H9 (cell line): ENCODE data around the gene ABCA10. TPM values are rescaled to one million over a fixed set of nuclear protein-coding genes. Genes with fewer than 3 reads are reported as not detected.

Experiments used
- DNase-seq: peaks from one replicate; pipeline ENCODE4 v3.0.0-alpha.2; 2017
- H2AFZ ChIP-seq: one replicate; pipeline ENCODE4 v1.6.1; 2013; ENCODE audit warnings: mild to moderate bottlenecking, low read length, control low read depth, moderate library complexity
- H2AK5ac ChIP-seq: 2 replicates; pipeline ENCODE4 v1.6.1; 2013; ENCODE audit warnings: low read length, control low read depth, mixed read lengths; ENCODE audit not compliant: insufficient read length
- H2BK120ac ChIP-seq: one replicate; pipeline ENCODE4 v1.6.1; 2013; ENCODE audit warnings: low read depth, mild to moderate bottlenecking, low read length, control low read depth, inconsistent platforms; ENCODE audit not compliant: poor library complexity, severe bottlenecking
- H2BK12ac ChIP-seq: 2 replicates; pipeline ENCODE4 v1.6.1; 2013; ENCODE audit warnings: low read length, control low read depth, mixed read lengths, low read depth; ENCODE audit not compliant: insufficient read length
- H2BK15ac ChIP-seq: 2 replicates; pipeline ENCODE4 v1.6.1; 2013; ENCODE audit warnings: low read depth, low read length, control low read depth
- H2BK20ac ChIP-seq: one replicate; pipeline ENCODE4 v1.6.1; 2013; ENCODE audit warnings: low read depth, mild to moderate bottlenecking, low read length, control low read depth, inconsistent platforms; ENCODE audit not compliant: poor library complexity, severe bottlenecking
- H2BK5ac ChIP-seq: 2 replicates; pipeline ENCODE4 v1.6.1; 2013; ENCODE audit warnings: low read length, control low read depth, mixed read lengths; ENCODE audit not compliant: insufficient read length
- H3K14ac ChIP-seq: 2 replicates; pipeline ENCODE4 v1.6.1; 2013; ENCODE audit warnings: low read length, control low read depth; ENCODE audit not compliant: insufficient read depth
- H3K18ac ChIP-seq: 2 replicates; pipeline ENCODE4 v1.6.1; 2013; ENCODE audit warnings: low read depth, mild to moderate bottlenecking, mixed read lengths, low read length, control low read depth; ENCODE audit not compliant: insufficient read length
- H3K23ac ChIP-seq: 2 replicates; pipeline ENCODE4 v1.6.1; 2013; ENCODE audit warnings: low read length, control low read depth, mixed read lengths, low read depth; ENCODE audit not compliant: insufficient read length
- H3K23me2 ChIP-seq: 2 replicates; pipeline ENCODE4 v1.6.1; 2013; ENCODE audit warnings: low read depth, mild to moderate bottlenecking, mixed read lengths, low read length, control low read depth; ENCODE audit not compliant: insufficient read length, poor library complexity, severe bottlenecking
- H3K27ac ChIP-seq: 2 replicates; pipeline ENCODE4 v1.5.1; 2013; ENCODE audit warnings: low read length, control low read depth, mixed read lengths, low read depth; ENCODE audit not compliant: insufficient read length
- H3K27me3 ChIP-seq: 2 replicates; pipeline ENCODE4 v1.6.1; 2013; ENCODE audit warnings: low read length, control low read depth, inconsistent platforms; ENCODE audit not compliant: insufficient read depth
- H3K4ac ChIP-seq: 2 replicates; pipeline ENCODE4 v1.6.1; 2013; ENCODE audit warnings: low read depth, mild to moderate bottlenecking, control low read depth, inconsistent platforms, low read length, moderate library complexity
- H3K4me1 ChIP-seq: 2 replicates; pipeline ENCODE4 v1.6.1; 2013; ENCODE audit warnings: low read length, control low read depth, inconsistent platforms; ENCODE audit not compliant: insufficient read depth
- H3K4me2 ChIP-seq: 2 replicates; pipeline ENCODE4 v1.6.1; 2013; ENCODE audit warnings: low read length, control low read depth, mixed read lengths; ENCODE audit not compliant: insufficient read length, insufficient read depth
- H3K56ac ChIP-seq: 2 replicates; pipeline ENCODE4 v1.6.1; 2013; ENCODE audit warnings: low read depth, mild to moderate bottlenecking, mixed read lengths, low read length, control low read depth; ENCODE audit not compliant: insufficient read length
- H3K79me1 ChIP-seq: 2 replicates; pipeline ENCODE4 v1.6.1; 2013; ENCODE audit warnings: low read depth, mild to moderate bottlenecking, moderate library complexity, low read length, control low read depth, inconsistent platforms; ENCODE audit not compliant: insufficient read depth, poor library complexity, severe bottlenecking
- H3K79me2 ChIP-seq: 2 replicates; pipeline ENCODE4 v1.6.1; 2013; ENCODE audit warnings: low read length, control low read depth, inconsistent platforms; ENCODE audit not compliant: insufficient read depth
- H3K9ac ChIP-seq: 2 replicates; pipeline ENCODE4 v1.6.1; 2013; ENCODE audit warnings: low read length, control low read depth, mixed read lengths; ENCODE audit not compliant: insufficient read length; ENCODE audit errors: extremely low read depth
- H3K9me3 ChIP-seq: one replicate; pipeline ENCODE4 v1.6.1; 2013; ENCODE audit warnings: low read depth, low read length, inconsistent platforms; ENCODE audit not compliant: control insufficient read depth
- H3T11ph ChIP-seq: one replicate; pipeline ENCODE4 v1.6.1; 2013; ENCODE audit warnings: mild to moderate bottlenecking, low read length, control low read depth, inconsistent platforms
- H4K20me1 ChIP-seq: one replicate; pipeline ENCODE4 v1.6.1; 2013; ENCODE audit not compliant: control insufficient read depth, insufficient read length, insufficient read depth
- H4K5ac ChIP-seq: 2 replicates; pipeline ENCODE4 v1.6.1; 2013; ENCODE audit warnings: low read depth, mild to moderate bottlenecking, mixed read lengths, low read length, control low read depth; ENCODE audit not compliant: insufficient read length
- H4K8ac ChIP-seq: replicated peaks from 2 replicates; pipeline ENCODE4 v1.6.1; 2013; ENCODE audit warnings: low read length, control low read depth, mixed read lengths, low read depth; ENCODE audit not compliant: insufficient read length
- H4K91ac ChIP-seq: 2 replicates; pipeline ENCODE4 v1.6.1; 2013; ENCODE audit warnings: low read depth, mild to moderate bottlenecking, moderate library complexity, mixed read lengths, low read length, control low read depth; ENCODE audit not compliant: insufficient read length
- H3K27ac Mint-ChIP-seq, 3 experiments: 2 replicates in 2 of 3; 3 replicates in 1 of 3; pipeline ENCODE4 v1.8.0; 2020 to 2021; ENCODE audit warnings: mixed read lengths in 3 of 3, mild to moderate bottlenecking in 1 of 3, moderate library complexity in 1 of 3
- H3K27me3 Mint-ChIP-seq: 2 replicates; pipeline ENCODE4 v1.8.0; 2021; ENCODE audit warnings: low read depth, mild to moderate bottlenecking, moderate library complexity, mixed read lengths
- H3K36me3 Mint-ChIP-seq, 3 experiments: 2 replicates in 2 of 3; 3 replicates in 1 of 3; pipeline ENCODE4 v1.8.0; 2020 to 2021; ENCODE audit warnings: low read depth in 3 of 3, mixed read lengths in 3 of 3; ENCODE audit not compliant: insufficient read depth in 1 of 3
- H3K4me1 Mint-ChIP-seq, 2 experiments: 2 replicates each; pipeline ENCODE4 v1.8.0; 2020; ENCODE audit warnings: mixed read lengths in 2 of 2
- H3K4me3 Mint-ChIP-seq, 2 experiments: 2 replicates in 1 of 2; 3 replicates in 1 of 2; pipeline ENCODE4 v1.8.0; 2020 to 2021; ENCODE audit warnings: mild to moderate bottlenecking in 2 of 2, mixed read lengths in 2 of 2, moderate library complexity in 1 of 2
- H3K9me3 Mint-ChIP-seq, 2 experiments: 2 replicates in 1 of 2; 3 replicates in 1 of 2; pipeline ENCODE4 v1.8.0; 2020; ENCODE audit warnings: mild to moderate bottlenecking in 2 of 2, mixed read lengths in 2 of 2, moderate library complexity in 1 of 2
- CTCF ChIP-seq: fragments of 200-600 bp; sonication (generic); conservative IDR thresholded peaks from 3 replicates; pipeline ENCODE4 v1.8.0; 2021; ENCODE audit warnings: antibody characterized with exemption, mild to moderate bottlenecking
- WGBS: extraction: QIAGEN DNeasy Blood & Tissue Kit; methylation state at CpG from one replicate; pipeline ENCODE4 v1.1.7; 2013; ENCODE audit warnings: missing lambda C conversion rate, low lambda C conversion rate, mixed read lengths; ENCODE audit not compliant: insufficient read length; ENCODE audit errors: extremely low coverage; 5-methylcytosine and 5-hydroxymethylcytosine counted together
- total RNA-seq: library from RNA; stranded (reverse); gene quantifications from 2 replicates; pipeline ENCODE4 v1.2.1, GENCODE V29; 2021

Gene ABCA10
- total RNA-seq, 1 experiment from 2014 or later = not detected

- Histone ChIP-seq H2BK12ac (no peak overlapping the region), H2BK120ac (no peak overlapping the region), H2AFZ (no peak overlapping the region), H3K9me3 (no peaks in the 10 kb centered on the region), H3K18ac (no peak overlapping the region), H3K4ac (no peak overlapping the region), H3T11ph (no peak overlapping the region), H3K9ac (no peak overlapping the region), H2BK20ac (no peak overlapping the region), H3K56ac (no peak overlapping the region), H3K79me2 (no peaks in the 10 kb centered on the region), H3K79me1 (no peaks in the 10 kb centered on the region), H4K8ac (no peak overlapping the region), H3K27me3 (no peaks in the 10 kb centered on the region), H2BK5ac (no peak overlapping the region), H4K20me1 (no peaks in the 10 kb centered on the region), H2BK15ac (no peak overlapping the region), H3K14ac (no peak overlapping the region), H3K4me1 (no peaks in the 10 kb centered on the region), H3K23me2 (no peaks in the 10 kb centered on the region), H2AK5ac (no peak overlapping the region), H4K91ac (no peak overlapping the region), H4K5ac (no peak overlapping the region), H3K23ac (no peak overlapping the region), H3K4me2 (no peak overlapping the region), H3K27ac (no peak overlapping the region)
- Mint-ChIP-seq H3K36me3 (no peaks in the 10 kb centered on the region), H3K27me3 (no peaks in the 10 kb centered on the region), H3K4me1 (no peaks in the 10 kb centered on the region), H3K27ac (no peak overlapping the region), H3K4me3 (no peak overlapping the region), H3K9me3 (no peaks in the 10 kb centered on the region)
- WGBS = no CpG with 5 or more reads among the region's 2 CpGs
- DNase-seq = no peak
- no peak for TF ChIP-seq CTCF
These were observed 39.8 kb downstream of the ABCA10 start for GRCh38 chr17:69188796-69189195.
